ENCODE measurements around the gene MMP21. TPM values are rescaled to one million over a fixed set of nuclear protein-coding genes. Genes with fewer than 3 reads are reported as not detected.

The MMP21 gene
- total RNA-seq, 1 donor from 2014 or later, result not detected

GRCh38 chr10:125778556-125778955 is 2.9 kb upstream of the MMP21 start:
- TF ChIP-seq, protein P1, sequence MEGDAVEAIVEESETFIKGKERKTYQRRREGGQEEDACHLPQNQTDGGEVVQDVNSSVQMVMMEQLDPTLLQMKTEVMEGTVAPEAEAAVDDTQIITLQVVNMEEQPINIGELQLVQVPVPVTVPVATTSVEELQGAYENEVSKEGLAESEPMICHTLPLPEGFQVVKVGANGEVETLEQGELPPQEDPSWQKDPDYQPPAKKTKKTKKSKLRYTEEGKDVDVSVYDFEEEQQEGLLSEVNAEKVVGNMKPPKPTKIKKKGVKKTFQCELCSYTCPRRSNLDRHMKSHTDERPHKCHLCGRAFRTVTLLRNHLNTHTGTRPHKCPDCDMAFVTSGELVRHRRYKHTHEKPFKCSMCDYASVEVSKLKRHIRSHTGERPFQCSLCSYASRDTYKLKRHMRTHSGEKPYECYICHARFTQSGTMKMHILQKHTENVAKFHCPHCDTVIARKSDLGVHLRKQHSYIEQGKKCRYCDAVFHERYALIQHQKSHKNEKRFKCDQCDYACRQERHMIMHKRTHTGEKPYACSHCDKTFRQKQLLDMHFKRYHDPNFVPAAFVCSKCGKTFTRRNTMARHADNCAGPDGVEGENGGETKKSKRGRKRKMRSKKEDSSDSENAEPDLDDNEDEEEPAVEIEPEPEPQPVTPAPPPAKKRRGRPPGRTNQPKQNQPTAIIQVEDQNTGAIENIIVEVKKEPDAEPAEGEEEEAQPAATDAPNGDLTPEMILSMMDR (IDR thresholded peaks at IDR 0.05; ENCODE audit: unreplicated experiment), result no peak
- H3K4me3 Mint-ChIP-seq (ENCODE audit: unreplicated experiment), result no peak overlapping the region
- H3K27ac Mint-ChIP-seq (ENCODE audit: unreplicated experiment), result no peak overlapping the region
- DNase-seq (ENCODE audit: low spot score), result no peak
- H3K36me3 Mint-ChIP-seq (ENCODE audit: low read depth, unreplicated experiment), result peaks cover 11% of the 10 kb centered on the region
- H3K27me3 Mint-ChIP-seq (ENCODE audit: unreplicated experiment), result peaks cover 2% of the 10 kb centered on the region
- H3K4me1 Mint-ChIP-seq (ENCODE audit: unreplicated experiment), result no peaks in the 10 kb centered on the region
- no peaks in the 10 kb centered on the region for H3K9me3 Mint-ChIP-seq (ENCODE audit: unreplicated experiment)

GRCh38 chr10:125777806-125778205 is 2.2 kb upstream of the MMP21 start:
- H3K27ac Mint-ChIP-seq (ENCODE audit: unreplicated experiment), result no peak overlapping the region
- peaks cover 2% of the 10 kb centered on the region for H3K27me3 Mint-ChIP-seq (ENCODE audit: unreplicated experiment)
- DNase-seq (ENCODE audit: low spot score), result no peak
- peaks cover 11% of the 10 kb centered on the region for H3K36me3 Mint-ChIP-seq (ENCODE audit: low read depth, unreplicated experiment)
- H3K4me1 Mint-ChIP-seq (ENCODE audit: unreplicated experiment), result no peaks in the 10 kb centered on the region
- H3K4me3 Mint-ChIP-seq (ENCODE audit: unreplicated experiment), result no peak overlapping the region
- TF ChIP-seq, protein P1 (IDR thresholded peaks at IDR 0.05; ENCODE audit: unreplicated experiment), result no peak
- no peaks in the 10 kb centered on the region for H3K9me3 Mint-ChIP-seq (ENCODE audit: unreplicated experiment)

- peaks cover 15% of the 10 kb centered on the region for H3K36me3 Mint-ChIP-seq (ENCODE audit: low read depth, unreplicated experiment)
- H3K27ac Mint-ChIP-seq (ENCODE audit: unreplicated experiment), result no peak overlapping the region
- no peak overlapping the region for H3K4me3 Mint-ChIP-seq (ENCODE audit: unreplicated experiment)
- no peaks in the 10 kb centered on the region for H3K4me1 Mint-ChIP-seq (ENCODE audit: unreplicated experiment)
- no peaks in the 10 kb centered on the region for H3K9me3 Mint-ChIP-seq (ENCODE audit: unreplicated experiment)
- H3K27me3 Mint-ChIP-seq (ENCODE audit: unreplicated experiment), result peaks cover 2% of the 10 kb centered on the region
- no peak for DNase-seq (ENCODE audit: low spot score)
- TF ChIP-seq, protein P1 (IDR thresholded peaks at IDR 0.05; ENCODE audit: unreplicated experiment), result no peak
Measured at GRCh38 chr10:125774581-125775191, 935 bp downstream of the MMP21 start.

GRCh38 chr10:125773687-125774543 is 1.7 kb downstream of the MMP21 start:
- no peaks in the 10 kb centered on the region for H3K4me1 Mint-ChIP-seq (ENCODE audit: unreplicated experiment)
- H3K36me3 Mint-ChIP-seq (ENCODE audit: low read depth, unreplicated experiment), result peaks cover 12% of the 10 kb centered on the region
- no peaks in the 10 kb centered on the region for H3K9me3 Mint-ChIP-seq (ENCODE audit: unreplicated experiment)
- H3K4me3 Mint-ChIP-seq (ENCODE audit: unreplicated experiment), result no peak overlapping the region
- no peaks in the 10 kb centered on the region for H3K27me3 Mint-ChIP-seq (ENCODE audit: unreplicated experiment)
- no peak overlapping the region for H3K27ac Mint-ChIP-seq (ENCODE audit: unreplicated experiment)
- TF ChIP-seq, protein P1 (IDR thresholded peaks at IDR 0.05; ENCODE audit: unreplicated experiment), result no peak
- DNase-seq (ENCODE audit: low spot score), result no peak

GRCh38 chr10:125772864-125773180 is 2.8 kb downstream of the MMP21 start:
- TF ChIP-seq, protein P1 (IDR thresholded peaks at IDR 0.05; ENCODE audit: unreplicated experiment), result no peak
- peaks cover 1% of the 10 kb centered on the region for H3K27me3 Mint-ChIP-seq (ENCODE audit: unreplicated experiment)
- no peaks in the 10 kb centered on the region for H3K4me1 Mint-ChIP-seq (ENCODE audit: unreplicated experiment)
- no peaks in the 10 kb centered on the region for H3K9me3 Mint-ChIP-seq (ENCODE audit: unreplicated experiment)
- H3K4me3 Mint-ChIP-seq (ENCODE audit: unreplicated experiment), result no peak overlapping the region
- peaks cover 4% of the 10 kb centered on the region for H3K36me3 Mint-ChIP-seq (ENCODE audit: low read depth, unreplicated experiment)
- DNase-seq (ENCODE audit: low spot score), result no peak
- no peak overlapping the region for H3K27ac Mint-ChIP-seq (ENCODE audit: unreplicated experiment)

Measured in endothelial cell (in vitro differentiated cells).